GM12878 (cell line): ENCODE data around the gene BTBD10. TPM values are rescaled to one million over a fixed set of nuclear protein-coding genes. Genes with fewer than 3 reads are reported as not detected.

ENCODE experiments used
- ATAC-seq: fragments of 200-7000 bp; cut with Tn5 transposase; 3 replicates; pipeline ENCODE4 v1.9.1; 2020; ENCODE audit warnings: mild to moderate bottlenecking, moderate library complexity
- BruUV-seq: library from RNA; stranded (reverse); fragments of 400-500 nt; replicated peaks from 2 replicates; lab custom pipeline; 2021; lab: Mats Ljungman, UMichigan
- CTCF ChIA-PET: fragments of 300-600 bp; sonication (Branson Sonifier 250); formaldehyde crosslinking; extraction: SDS; loops from one replicate; lab custom pipeline; 2021; ENCODE audit warnings: inconsistent platforms; lab: Yijun Ruan, JAX
- POLR2A ChIA-PET: fragments of 350-600 bp; formaldehyde crosslinking; extraction: SDS; loops from one replicate; lab custom pipeline; 2021; ENCODE audit warnings: inconsistent platforms; lab: Charles Lee
- RAD21 ChIA-PET: fragments of 300-600 bp; sonication (Branson Sonifier 250); formaldehyde crosslinking; loops from one replicate; lab custom pipeline; 2023; ENCODE audit warnings: antibody characterized with exemption; ENCODE audit not compliant: unreplicated experiment; lab: Charles Lee
- SMC1A ChIA-PET: fragments of 300-600 bp; sonication (Branson Sonifier 250); formaldehyde crosslinking; loops from one replicate; lab custom pipeline; 2023; ENCODE audit not compliant: unreplicated experiment, uncharacterized antibody; lab: Charles Lee
- DNase-seq: peaks from one replicate; pipeline ENCODE4 v3.0.0-alpha.2; 2011; ENCODE audit warnings: low read depth, low spot score
- FAIRE-seq: peaks from 3 replicates; lab custom pipeline; 2011; peaks lifted over from hg19 to GRCh38; lab: Jason Lieb, UNC
- H2AFZ ChIP-seq: 2 replicates; pipeline ENCODE4 v1.6.0; 2011; ENCODE audit warnings: low read depth, low read length, control low read depth; ENCODE audit not compliant: control insufficient read depth
- H3K27ac ChIP-seq: 2 replicates; pipeline ENCODE4 v1.5.1; 2011; ENCODE audit warnings: control low read depth; ENCODE audit not compliant: control insufficient read depth, insufficient read depth
- H3K27me3 ChIP-seq, 2 experiments: replicated peaks in 1 of 2; 2 replicates each; pipeline versions ENCODE4 v1.6.0 to v1.6.1; 2011; ENCODE audit warnings: low read length in 1 of 2; ENCODE audit not compliant: control insufficient read depth in 2 of 2, insufficient read depth in 2 of 2
- H3K36me3 ChIP-seq, 2 experiments: 2 replicates each; pipeline ENCODE4 v1.5.1; 2011; ENCODE audit warnings: low read length in 1 of 2; ENCODE audit not compliant: control insufficient read depth in 2 of 2, insufficient read depth in 2 of 2
- H3K4me1 ChIP-seq: 2 replicates; pipeline ENCODE4 v1.6.1; 2011; ENCODE audit warnings: mild to moderate bottlenecking, low read length, moderate library complexity, mixed read lengths; ENCODE audit not compliant: control insufficient read depth, insufficient read depth
- H3K4me2 ChIP-seq: 2 replicates; pipeline ENCODE4 v1.6.0; 2011; ENCODE audit warnings: control low read depth; ENCODE audit not compliant: control insufficient read depth, insufficient read depth
- H3K4me3 ChIP-seq: fragments of 200-600 bp; sonication (generic); 2 replicates; pipeline ENCODE4 v1.5.1; 2016
- H3K79me2 ChIP-seq: 2 replicates; pipeline ENCODE4 v1.6.0; 2011; ENCODE audit warnings: low read length; ENCODE audit not compliant: control insufficient read depth, insufficient read depth
- H3K9ac ChIP-seq: 2 replicates; pipeline ENCODE4 v1.8.0; 2011; ENCODE audit warnings: low read length, control low read depth, mixed read lengths; ENCODE audit not compliant: control insufficient read depth, insufficient read depth
- H3K9me3 ChIP-seq: replicated peaks from 3 replicates; pipeline ENCODE4 v1.5.1; 2011; ENCODE audit warnings: mild to moderate bottlenecking, low read length; ENCODE audit not compliant: control insufficient read depth, insufficient read depth
- H4K20me1 ChIP-seq: 2 replicates; pipeline ENCODE4 v1.6.0; 2011; ENCODE audit not compliant: control insufficient read depth, insufficient read depth
- CBX3 ChIP-seq: fragments of 200-600 bp; sonication (generic); IDR thresholded peaks from 2 replicates; pipeline ENCODE4 v1.6.1; 2016; ENCODE audit warnings: low read depth, borderline replicate concordance
- FOXK2 ChIP-seq: fragments of 450-650 bp; IDR thresholded peaks from 2 replicates; pipeline ENCODE4 v1.6.1; 2017; ENCODE audit warnings: mild to moderate bottlenecking, moderate library complexity
- MXI1 ChIP-seq: fragments of 150-350 bp; IDR thresholded peaks from 2 replicates; pipeline ENCODE4 v1.6.1; 2011; ENCODE audit warnings: low read depth, mild to moderate bottlenecking, inconsistent platforms, low read length, improper control_type of control experiment
- NFXL1 ChIP-seq: fragments of 450-650 bp; IDR thresholded peaks from 2 replicates; pipeline ENCODE4 v1.6.1; 2017; ENCODE audit warnings: antibody characterized with exemption, mild to moderate bottlenecking, borderline replicate concordance
- RELA ChIP-seq: fragments of 450-650 bp; IDR thresholded peaks from 2 replicates; pipeline ENCODE4 v1.8.0; 2014; ENCODE audit warnings: borderline replicate concordance; ENCODE audit not compliant: partially characterized antibody
- SMARCA5 ChIP-seq: fragments of 450-650 bp; IDR thresholded peaks from 2 replicates; pipeline ENCODE4 v1.6.1; 2017; ENCODE audit warnings: mild to moderate bottlenecking
- SP1 ChIP-seq: IDR thresholded peaks from one replicate; pipeline ENCODE4 v1.6.1; 2011; ENCODE audit warnings: low read depth, low read length
- TCF3 ChIP-seq: IDR thresholded peaks from 2 replicates; pipeline ENCODE4 v1.6.1; 2012; ENCODE audit warnings: low read depth, mild to moderate bottlenecking, low read length, borderline replicate concordance; ENCODE audit not compliant: insufficient read depth
- ZNF207 ChIP-seq: fragments of 450-650 bp; IDR thresholded peaks from 2 replicates; pipeline ENCODE4 v1.6.1; 2014; ENCODE audit warnings: antibody characterized with exemption, mild to moderate bottlenecking, borderline replicate concordance
- ZNF24 ChIP-seq: fragments of 450-650 bp; IDR thresholded peaks from 2 replicates; pipeline ENCODE4 v1.6.1; 2017; ENCODE audit warnings: antibody characterized with exemption, mild to moderate bottlenecking
- WGBS: methylation state at CpG from one replicate; pipeline ENCODE4 v1.1.6; 2016; ENCODE audit warnings: low lambda C conversion rate; ENCODE audit not compliant: insufficient replicate concordance, insufficient coverage; ENCODE audit errors: missing lambda C conversion rate; 5-methylcytosine and 5-hydroxymethylcytosine counted together
- in situ Hi-C: fragments of 300-500 bp; cut with MboI; formaldehyde crosslinking; loops from 9 replicates; pipeline ENCODE4 v1.14.3; 2018; ENCODE audit warnings: mixed read lengths
- intact Hi-C: fragments of 100-400 bp; cut with micrococcal nuclease; formaldehyde crosslinking; loops from one replicate; pipeline ENCODE4 v1.14.2; 2022; ENCODE audit not compliant: unreplicated experiment
- polyA plus RNA-seq, 11 experiments: library from polyadenylated mRNA; depleted of rRNA in 4 of 11; unstranded in 6 of 11; stranded (reverse) in 5 of 11; fragments of >200 nt; fragmentation: Nextera tagmentation in 4 of 11; fragmentation: Illumina TruSeq in 1 of 11; extraction: Ambion mirVana in 4 of 11; extraction: Trizol in 1 of 11; gene quantifications; 1 replicate in 1 of 11; 2 replicates in 10 of 11; pipeline versions ENCODE4 v1.2.1 to v1.2.3, GENCODE V29; 2011 to 2016; ENCODE audit warnings: inconsistent platforms in 2 of 11, missing spikeins in 2 of 11, low read depth in 1 of 11
- total RNA-seq, 4 experiments: library from RNA; depleted of rRNA in 3 of 4; stranded (reverse); fragments of >200 nt in 3 of 4; fragmentation: Illumina TruSeq in 1 of 4; extraction: Trizol in 1 of 4; gene quantifications; 2 replicates each; pipeline versions ENCODE4 v1.2.1 to v1.2.3, GENCODE V29; 2013 to 2021
- TF ChIP-seq, protein P1 (sequence below): fragments of 450-650 bp; IDR thresholded peaks from 2 replicates; pipeline ENCODE4 v1.6.1; 2014; ENCODE audit warnings: mild to moderate bottlenecking
- TF ChIP-seq, protein P2 (sequence below): fragments of 150-350 bp; IDR thresholded peaks from 2 replicates; pipeline ENCODE4 v1.6.1; 2016; ENCODE audit warnings: low read depth, low read length
- TF ChIP-seq, protein P3 (sequence below): IDR thresholded peaks from 2 replicates; pipeline ENCODE4 v1.6.1; 2012; ENCODE audit warnings: improper control_type of control experiment, low read depth, low read length; ENCODE audit not compliant: insufficient replicate concordance

The BTBD10 gene
- total and polyA plus RNA-seq, 10 of the 15 experiments (the other 5 are each of a cell fraction or from before 2014, with no cell fraction given), result 20.8 to 38.8 (median 26.9) TPM

DNA sequence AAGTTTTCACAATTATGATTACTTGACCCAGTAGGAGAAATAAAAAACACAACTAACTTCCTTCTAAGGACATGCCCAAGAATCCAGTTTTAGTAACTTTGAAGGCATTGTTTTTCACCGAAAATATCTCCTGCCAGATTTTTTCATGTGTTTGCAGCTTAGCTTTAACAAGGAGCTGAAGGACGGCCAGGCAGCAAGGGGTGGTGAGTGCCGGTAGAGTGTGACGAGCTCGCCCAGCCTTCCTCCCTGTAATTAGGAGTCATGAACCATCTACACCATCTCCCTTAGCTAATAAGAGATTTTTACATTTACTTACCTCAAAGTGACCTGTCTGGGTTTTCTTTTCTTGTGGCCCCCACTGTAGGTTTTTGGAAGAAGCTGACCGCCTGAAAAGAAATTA, 113.4 kb downstream of the BTBD10 start (continued):
- TF ChIP-seq, protein P1, sequence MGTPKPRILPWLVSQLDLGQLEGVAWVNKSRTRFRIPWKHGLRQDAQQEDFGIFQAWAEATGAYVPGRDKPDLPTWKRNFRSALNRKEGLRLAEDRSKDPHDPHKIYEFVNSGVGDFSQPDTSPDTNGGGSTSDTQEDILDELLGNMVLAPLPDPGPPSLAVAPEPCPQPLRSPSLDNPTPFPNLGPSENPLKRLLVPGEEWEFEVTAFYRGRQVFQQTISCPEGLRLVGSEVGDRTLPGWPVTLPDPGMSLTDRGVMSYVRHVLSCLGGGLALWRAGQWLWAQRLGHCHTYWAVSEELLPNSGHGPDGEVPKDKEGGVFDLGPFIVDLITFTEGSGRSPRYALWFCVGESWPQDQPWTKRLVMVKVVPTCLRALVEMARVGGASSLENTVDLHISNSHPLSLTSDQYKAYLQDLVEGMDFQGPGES, result no peak
- TF ChIP-seq TCF3, result no peak

DNA sequence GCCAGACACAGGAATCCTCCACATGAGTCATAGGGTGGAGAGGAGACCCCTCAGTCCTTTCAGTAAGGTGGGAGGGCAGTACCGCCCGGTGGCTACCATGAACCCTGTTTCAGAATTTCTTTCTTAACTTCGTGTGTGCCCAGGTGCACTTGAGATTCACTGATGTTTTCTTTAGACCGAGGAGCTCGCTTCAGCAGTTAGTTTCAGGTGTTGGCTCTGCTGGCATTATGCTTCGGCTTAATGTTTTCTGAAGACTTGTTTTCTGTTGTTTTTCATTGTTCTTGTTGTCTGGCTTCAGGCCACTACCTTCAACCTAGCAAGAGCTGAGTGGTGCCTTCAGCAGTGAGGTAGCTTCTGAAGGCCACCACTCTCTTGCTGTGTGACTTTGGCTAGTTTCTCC, 114.0 kb downstream of the BTBD10 start:
- H2AFZ ChIP-seq, result no peak overlapping the region
- POLR2A ChIA-PET, result interaction anchor here (0.6 kb wide), 1 partner anchor 27 kb away, joined by 6 read pairs; no protein-coding TSS in a partner anchor
- FAIRE-seq (no peak), ATAC-seq (no peak), DNase-seq (no peak)
- no peak overlapping the region for H3K4me3 ChIP-seq
- in situ Hi-C loops (loop anchor here (5.0 kb wide), 1 partner anchor 97 kb away; no protein-coding TSS in a partner anchor), intact Hi-C loops (no loop called here)
- no peaks in the 10 kb centered on the region for H3K27me3 ChIP-seq
- RAD21 ChIA-PET, result interaction anchor here (1.0 kb wide), 1 partner anchor 55 kb away, joined by 4 read pairs; no protein-coding TSS in a partner anchor
- H4K20me1 ChIP-seq, result peaks cover 9% of the 10 kb centered on the region
- peaks cover 0 to 6% of the 10 kb centered on the region in 2 experiments; a peak in 3 of 4 replicates for H3K36me3 ChIP-seq
- SMC1A ChIA-PET, result interaction anchor here (1.0 to 1.7 kb wide), 5 partner anchors 11 to 115 kb away, joined by 3 to 6 read pairs (median 4); partner anchors contain the start of gene BTBD10
- 19% methylated on average over 6 of the region's 6 CpGs for WGBS
- H3K27ac ChIP-seq, result no peak overlapping the region
- peaks cover 11% of the 10 kb centered on the region for H3K4me1 ChIP-seq
- no peak overlapping the region for H3K4me2 ChIP-seq
- BruUV-seq, result no TSS peak
- H3K9ac ChIP-seq, result no peak overlapping the region
- H3K9me3 ChIP-seq, result no peaks in the 10 kb centered on the region
- H3K79me2 ChIP-seq, result peaks cover 2% of the 10 kb centered on the region
- CTCF ChIA-PET, result interaction anchor here (0.9 to 2.5 kb wide), 8 partner anchors 13 to 139 kb away, joined by 3 to 11 read pairs (median 4); no protein-coding TSS in a partner anchor
- no peak for TF ChIP-seq SMARCA5
- no peak for TF ChIP-seq SP1
- no peak for TF ChIP-seq FOXK2
- no peak for TF ChIP-seq ZNF207
- TF ChIP-seq, protein P2, sequence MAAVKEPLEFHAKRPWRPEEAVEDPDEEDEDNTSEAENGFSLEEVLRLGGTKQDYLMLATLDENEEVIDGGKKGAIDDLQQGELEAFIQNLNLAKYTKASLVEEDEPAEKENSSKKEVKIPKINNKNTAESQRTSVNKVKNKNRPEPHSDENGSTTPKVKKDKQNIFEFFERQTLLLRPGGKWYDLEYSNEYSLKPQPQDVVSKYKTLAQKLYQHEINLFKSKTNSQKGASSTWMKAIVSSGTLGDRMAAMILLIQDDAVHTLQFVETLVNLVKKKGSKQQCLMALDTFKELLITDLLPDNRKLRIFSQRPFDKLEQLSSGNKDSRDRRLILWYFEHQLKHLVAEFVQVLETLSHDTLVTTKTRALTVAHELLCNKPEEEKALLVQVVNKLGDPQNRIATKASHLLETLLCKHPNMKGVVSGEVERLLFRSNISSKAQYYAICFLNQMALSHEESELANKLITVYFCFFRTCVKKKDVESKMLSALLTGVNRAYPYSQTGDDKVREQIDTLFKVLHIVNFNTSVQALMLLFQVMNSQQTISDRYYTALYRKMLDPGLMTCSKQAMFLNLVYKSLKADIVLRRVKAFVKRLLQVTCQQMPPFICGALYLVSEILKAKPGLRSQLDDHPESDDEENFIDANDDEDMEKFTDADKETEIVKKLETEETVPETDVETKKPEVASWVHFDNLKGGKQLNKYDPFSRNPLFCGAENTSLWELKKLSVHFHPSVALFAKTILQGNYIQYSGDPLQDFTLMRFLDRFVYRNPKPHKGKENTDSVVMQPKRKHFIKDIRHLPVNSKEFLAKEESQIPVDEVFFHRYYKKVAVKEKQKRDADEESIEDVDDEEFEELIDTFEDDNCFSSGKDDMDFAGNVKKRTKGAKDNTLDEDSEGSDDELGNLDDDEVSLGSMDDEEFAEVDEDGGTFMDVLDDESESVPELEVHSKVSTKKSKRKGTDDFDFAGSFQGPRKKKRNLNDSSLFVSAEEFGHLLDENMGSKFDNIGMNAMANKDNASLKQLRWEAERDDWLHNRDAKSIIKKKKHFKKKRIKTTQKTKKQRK, result no peak
- TF ChIP-seq, protein P3, sequence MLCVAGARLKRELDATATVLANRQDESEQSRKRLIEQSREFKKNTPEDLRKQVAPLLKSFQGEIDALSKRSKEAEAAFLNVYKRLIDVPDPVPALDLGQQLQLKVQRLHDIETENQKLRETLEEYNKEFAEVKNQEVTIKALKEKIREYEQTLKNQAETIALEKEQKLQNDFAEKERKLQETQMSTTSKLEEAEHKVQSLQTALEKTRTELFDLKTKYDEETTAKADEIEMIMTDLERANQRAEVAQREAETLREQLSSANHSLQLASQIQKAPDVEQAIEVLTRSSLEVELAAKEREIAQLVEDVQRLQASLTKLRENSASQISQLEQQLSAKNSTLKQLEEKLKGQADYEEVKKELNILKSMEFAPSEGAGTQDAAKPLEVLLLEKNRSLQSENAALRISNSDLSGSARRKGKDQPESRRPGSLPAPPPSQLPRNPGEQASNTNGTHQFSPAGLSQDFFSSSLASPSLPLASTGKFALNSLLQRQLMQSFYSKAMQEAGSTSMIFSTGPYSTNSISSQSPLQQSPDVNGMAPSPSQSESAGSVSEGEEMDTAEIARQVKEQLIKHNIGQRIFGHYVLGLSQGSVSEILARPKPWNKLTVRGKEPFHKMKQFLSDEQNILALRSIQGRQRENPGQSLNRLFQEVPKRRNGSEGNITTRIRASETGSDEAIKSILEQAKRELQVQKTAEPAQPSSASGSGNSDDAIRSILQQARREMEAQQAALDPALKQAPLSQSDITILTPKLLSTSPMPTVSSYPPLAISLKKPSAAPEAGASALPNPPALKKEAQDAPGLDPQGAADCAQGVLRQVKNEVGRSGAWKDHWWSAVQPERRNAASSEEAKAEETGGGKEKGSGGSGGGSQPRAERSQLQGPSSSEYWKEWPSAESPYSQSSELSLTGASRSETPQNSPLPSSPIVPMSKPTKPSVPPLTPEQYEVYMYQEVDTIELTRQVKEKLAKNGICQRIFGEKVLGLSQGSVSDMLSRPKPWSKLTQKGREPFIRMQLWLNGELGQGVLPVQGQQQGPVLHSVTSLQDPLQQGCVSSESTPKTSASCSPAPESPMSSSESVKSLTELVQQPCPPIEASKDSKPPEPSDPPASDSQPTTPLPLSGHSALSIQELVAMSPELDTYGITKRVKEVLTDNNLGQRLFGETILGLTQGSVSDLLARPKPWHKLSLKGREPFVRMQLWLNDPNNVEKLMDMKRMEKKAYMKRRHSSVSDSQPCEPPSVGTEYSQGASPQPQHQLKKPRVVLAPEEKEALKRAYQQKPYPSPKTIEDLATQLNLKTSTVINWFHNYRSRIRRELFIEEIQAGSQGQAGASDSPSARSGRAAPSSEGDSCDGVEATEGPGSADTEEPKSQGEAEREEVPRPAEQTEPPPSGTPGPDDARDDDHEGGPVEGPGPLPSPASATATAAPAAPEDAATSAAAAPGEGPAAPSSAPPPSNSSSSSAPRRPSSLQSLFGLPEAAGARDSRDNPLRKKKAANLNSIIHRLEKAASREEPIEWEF, result no peak
- no peak for TF ChIP-seq RELA
- TF ChIP-seq CBX3, result no peak
- no peak for TF ChIP-seq MXI1
- TF ChIP-seq ZNF24, result no peak
- TF ChIP-seq NFXL1, result no peak
